ENCODE data around the gene ZNF184.

- TF ChIP-seq FOXP1 (CRISPR knock-in tag; IDR thresholded peaks at IDR 0.05; ENCODE audit: borderline replicate concordance) (no peak), NR1H2 (CRISPR knock-in tag; IDR thresholded peaks at IDR 0.05) (no peak), CTCF (IDR thresholded peaks at IDR 0.05) (no peak), MXD4 (CRISPR knock-in tag; IDR thresholded peaks at IDR 0.05; ENCODE audit: borderline replicate concordance) (no peak), USF2 (CRISPR knock-in tag; IDR thresholded peaks at IDR 0.05) (no peak), USF1 (CRISPR knock-in tag; IDR thresholded peaks at IDR 0.05) (no peak)
Measured at GRCh38 chr6:27477318-27478013, 4.6 kb upstream of the ZNF184 start.
